Stimulated activated CD4-positive, alpha-beta T cell treated with anti-CD3 and anti-CD28 coated beads, Interleukin-4, amount 100 ng/mL, for 24 hours (primary cell): ENCODE results near the gene SOCS7.

Source experiments
- DNase-seq: peaks from one replicate; pipeline ENCODE4 v3.0.0-alpha.2; 2020

The SOCS7 gene, protein sequence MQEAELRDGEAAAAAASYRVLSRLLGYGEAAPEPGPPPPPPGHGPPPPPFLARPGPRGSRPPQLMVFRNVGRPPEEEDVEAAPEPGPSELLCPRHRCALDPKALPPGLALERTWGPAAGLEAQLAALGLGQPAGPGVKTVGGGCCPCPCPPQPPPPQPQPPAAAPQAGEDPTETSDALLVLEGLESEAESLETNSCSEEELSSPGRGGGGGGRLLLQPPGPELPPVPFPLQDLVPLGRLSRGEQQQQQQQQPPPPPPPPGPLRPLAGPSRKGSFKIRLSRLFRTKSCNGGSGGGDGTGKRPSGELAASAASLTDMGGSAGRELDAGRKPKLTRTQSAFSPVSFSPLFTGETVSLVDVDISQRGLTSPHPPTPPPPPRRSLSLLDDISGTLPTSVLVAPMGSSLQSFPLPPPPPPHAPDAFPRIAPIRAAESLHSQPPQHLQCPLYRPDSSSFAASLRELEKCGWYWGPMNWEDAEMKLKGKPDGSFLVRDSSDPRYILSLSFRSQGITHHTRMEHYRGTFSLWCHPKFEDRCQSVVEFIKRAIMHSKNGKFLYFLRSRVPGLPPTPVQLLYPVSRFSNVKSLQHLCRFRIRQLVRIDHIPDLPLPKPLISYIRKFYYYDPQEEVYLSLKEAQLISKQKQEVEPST

DNA sequence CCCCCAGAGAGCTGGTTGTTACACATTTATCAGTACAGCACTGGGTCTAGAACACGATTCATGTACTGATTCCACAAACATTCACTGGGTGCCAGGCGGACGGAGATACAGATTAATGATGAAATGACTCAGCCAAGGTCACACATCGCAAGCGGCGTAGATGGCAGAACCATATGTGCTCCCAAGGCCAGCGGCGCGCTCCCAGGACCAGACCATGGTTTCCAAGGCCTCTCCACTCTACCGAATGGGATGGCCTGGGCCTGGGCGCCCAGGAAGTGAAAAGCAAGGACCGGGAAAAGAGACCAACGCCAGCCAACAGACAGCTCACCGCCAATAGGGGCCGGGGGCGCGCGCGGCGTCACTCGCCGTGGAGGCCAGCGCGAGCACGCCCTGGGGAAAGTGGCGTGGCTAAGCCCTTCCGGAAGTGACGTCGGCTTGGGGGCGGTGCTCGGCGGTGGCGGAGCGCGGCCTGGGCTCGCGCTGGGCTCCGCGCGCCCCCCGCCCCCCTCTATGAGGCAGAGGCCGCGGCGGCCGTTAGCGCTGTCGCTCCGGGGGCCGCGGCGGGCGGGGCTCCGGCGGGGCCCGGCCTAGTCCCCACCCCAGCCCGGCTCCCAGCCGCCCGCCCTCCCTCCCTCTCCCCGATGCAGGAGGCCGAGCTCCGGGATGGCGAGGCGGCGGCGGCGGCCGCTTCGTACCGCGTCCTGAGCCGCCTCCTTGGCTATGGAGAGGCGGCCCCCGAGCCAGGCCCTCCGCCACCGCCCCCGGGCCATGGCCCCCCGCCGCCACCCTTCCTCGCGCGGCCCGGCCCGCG, at the start of gene SOCS7:
SOCS7 (plus strand) TSS at position 433 of the 811 bp plus-strand sequence; CDS start at position 642, 209 bp downstream.
- peak; percentile 93 for DNase-seq

DNA sequence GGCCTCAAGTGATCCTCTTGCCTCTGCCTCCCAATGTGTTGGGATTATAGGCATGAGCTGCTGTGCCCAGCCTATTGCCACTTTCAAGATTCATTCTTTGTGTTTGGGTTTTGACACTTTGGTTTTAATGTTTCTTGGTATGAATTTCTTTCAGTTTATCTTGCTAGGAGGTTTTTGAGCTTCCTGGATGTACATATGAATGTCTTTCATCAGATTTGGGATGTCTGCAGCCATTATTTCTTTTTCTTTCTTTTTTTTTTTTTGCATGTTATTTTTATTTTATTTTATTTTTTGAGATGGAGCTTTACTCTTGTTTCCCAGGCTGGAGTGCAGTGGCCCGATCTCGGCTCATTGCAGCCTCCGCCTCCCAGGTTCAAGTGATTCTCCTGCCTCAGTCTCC, 36.1 kb upstream of the SOCS7 start:
- DNase-seq = no peak

GRCh38 chr17:38317081-38317480, 34.6 kb upstream of the SOCS7 start:
- DNase-seq = no peak

DNA sequence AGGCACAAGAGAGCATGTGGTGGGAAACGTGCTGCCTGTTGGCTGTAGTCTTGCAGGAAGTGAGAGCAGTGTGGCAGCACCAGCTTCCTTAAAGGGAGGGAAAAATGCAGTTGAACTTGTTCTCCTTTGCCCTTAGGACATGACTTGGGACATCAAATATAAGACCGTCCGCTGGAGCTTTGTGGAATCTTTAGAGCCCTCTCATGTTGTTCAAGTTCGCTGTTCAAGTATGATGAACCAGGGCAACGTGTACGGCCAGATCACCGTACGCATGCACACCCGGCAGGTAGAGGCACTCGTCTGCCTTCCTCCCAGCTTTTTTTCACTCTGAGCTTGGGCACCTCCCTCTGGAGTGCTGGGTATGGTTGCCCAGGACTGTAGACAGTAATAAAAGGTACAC, 31.2 kb upstream of the SOCS7 start:
- DNase-seq = no peak

DNA sequence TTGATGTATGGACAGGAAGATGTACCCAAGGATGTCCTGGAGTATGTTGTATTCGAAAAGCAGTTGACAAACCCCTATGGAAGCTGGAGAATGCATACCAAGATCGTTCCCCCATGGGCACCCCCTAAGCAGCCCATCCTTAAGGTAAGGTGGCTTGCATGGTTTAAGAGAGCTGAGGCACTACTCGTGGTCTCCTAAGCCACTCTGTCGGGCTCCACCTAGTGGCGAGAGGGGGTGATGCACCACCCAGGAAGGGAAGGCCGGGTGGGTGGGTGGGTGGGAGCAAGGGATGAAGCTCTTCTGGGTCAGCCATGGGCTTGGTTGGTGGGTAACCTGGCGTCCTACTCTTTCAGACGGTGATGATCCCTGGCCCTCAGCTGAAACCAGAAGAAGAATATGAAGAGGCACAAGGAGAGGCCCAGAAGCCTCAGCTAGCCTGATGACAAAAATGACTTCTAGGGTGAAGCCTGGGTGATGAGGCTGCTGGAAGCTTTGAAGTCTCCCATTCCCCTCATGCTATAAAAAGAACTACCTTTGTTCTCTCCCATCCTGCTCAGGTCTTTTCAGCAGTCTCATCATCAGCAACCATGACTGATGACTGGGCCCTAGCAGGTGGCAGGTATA, 29.4 kb upstream of the SOCS7 start:
- DNase-seq = peak; percentile 75

DNA sequence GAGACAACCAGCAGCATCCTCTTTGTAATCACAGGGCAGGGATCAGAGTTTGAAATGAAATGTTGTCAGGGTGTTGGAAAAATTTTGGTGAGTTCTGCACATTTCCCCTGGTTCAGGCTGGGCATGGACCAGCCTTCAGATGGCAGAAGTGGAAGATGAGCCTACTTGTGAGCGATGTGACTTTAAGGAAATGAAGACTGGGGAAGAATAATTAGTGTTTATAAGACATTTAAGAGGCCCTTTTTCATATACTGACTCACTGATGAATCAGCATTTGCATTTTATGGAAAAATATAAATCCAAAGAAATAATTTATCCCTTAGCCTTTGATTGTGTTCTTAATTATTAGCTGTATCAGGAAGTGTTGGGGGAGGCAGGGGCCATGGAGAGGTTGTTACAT, 28.7 kb upstream of the SOCS7 start:
- DNase-seq = no peak

- DNase-seq = no peak
These were observed 27.4 kb upstream of the SOCS7 start for GRCh38 chr17:38324141-38324697.

DNA sequence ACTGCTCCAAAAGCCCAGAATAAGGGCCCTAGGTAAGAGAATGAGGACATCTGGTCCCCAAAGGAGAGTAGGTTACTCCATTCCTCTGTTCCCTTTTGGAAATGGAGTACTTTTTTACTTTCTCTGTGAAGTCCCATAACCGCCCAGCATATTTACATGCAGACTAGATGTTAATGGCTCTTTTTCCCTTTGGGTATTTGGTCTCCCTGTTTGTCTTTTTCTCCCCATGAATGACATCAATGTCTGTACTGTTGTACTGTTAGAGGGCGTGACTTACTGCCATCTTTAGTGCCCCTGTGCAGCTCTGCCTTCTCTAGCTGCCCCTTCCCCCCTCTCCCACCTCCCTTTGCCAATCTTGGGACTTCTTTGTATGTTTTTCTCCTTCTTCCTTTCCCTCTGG, 26.9 kb upstream of the SOCS7 start:
- no peak for DNase-seq

DNA sequence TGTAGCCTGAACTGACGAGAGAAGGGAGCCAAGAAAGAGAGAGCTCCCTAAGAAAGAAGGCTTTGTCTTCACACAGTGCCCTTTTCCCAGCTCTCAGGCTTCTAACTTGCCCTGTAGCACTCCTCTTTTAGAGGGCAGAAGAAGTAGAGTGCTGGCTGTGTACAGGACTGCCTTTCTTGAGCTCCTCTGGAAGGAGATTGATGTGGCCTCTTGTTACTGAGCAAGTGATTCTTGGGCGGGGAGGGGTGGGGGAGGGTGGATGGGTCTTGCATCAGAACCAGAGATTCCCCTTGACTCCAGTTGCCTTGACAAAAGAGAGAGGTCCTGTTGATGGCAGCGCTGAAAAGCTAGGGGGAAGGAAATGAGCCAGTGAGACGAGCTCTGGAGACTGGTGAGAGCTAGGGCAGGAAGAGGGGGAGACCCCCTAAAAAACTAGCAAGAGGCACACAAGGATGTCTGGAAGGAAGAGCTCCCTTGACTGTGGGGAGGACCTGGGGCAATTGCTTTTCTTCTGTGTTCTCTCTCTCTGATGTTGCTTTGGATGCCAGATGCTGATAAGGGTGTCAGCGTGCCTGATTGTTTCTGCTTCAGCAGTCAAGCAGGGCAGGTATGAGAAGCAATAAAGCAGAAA, 26.3 kb upstream of the SOCS7 start:
- no peak for DNase-seq

DNA sequence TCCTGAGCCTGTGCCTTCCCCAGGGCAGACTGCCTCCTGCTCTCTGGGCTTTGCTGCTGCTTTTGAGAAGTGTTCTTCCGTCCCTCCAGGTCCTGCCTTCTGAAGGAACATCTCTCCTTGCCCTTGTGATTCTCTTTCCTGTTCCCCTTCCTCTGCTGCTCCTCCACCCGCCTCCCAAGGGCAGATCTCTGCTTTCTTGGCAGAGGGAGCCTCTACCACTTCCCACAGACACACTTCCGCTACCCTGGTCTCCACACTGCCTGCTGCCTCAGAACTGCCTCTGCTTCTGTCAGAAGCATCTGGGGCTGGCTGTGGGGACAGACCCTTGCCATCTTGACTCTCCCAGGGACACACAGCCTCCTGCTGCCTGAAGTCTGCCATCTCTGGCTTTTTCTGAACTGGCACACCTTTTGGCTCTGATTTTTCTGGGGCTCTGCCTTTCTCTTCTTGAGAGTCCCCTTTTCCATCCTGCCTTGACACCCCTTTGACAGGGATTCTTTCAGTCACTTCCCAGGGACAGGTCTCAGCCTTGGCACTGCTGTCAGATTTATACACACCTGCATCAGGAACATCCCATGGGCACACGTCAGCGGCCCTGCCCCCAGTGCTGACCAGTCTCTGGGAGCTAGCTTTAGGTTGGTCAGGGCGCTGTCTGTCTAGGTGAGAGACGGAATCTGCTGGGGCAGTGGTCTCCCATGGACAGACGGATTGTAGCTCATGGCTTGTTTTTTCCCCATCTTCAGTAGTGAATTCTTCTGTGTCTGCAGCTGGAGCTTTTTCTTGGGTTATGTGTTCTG, 24.4 kb upstream of the SOCS7 start:
- DNase-seq = no peak

GRCh38 chr17:38327936-38328335, 23.7 kb upstream of the SOCS7 start:
- no peak for DNase-seq

DNA sequence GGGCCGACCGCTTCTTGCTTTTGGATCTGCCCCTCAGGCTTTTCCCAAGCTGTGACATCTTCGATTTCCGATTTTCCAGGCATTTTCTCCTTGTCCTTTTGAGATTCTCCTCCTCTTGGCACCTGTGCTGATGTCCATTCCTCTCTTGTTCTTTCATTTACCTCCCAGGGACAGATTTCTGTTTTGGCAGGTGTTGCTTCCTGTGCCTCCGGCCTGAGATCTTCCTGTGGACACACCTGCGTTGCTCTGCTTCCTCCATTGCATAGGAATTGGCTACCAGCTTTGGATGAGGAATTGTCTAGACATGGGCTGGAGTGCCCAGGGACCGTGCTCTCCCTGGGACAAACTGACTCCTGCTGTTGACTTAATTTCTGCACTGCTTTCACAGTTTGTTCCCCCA, 23.0 kb upstream of the SOCS7 start:
- no peak for DNase-seq

DNA sequence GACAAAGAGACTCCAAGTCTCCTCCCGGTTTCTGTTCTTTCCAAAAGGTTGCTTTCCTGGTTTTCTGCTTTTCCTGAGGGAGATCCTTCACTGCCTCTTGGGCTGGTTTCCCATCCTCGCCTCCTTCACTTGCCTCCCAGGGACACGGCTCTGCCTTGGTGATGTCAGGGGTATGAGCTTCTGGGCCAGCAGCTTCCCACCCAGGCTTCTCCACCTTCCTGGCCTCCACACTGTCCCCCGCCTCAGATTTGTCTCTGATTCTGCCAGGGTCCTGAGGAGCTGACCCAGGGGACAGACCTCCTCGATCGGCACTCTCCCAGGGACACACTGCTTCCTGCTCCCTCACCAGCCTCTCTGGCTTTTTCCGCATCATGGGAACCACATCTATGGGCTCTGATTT, 22.4 kb upstream of the SOCS7 start:
- DNase-seq = no peak

DNA sequence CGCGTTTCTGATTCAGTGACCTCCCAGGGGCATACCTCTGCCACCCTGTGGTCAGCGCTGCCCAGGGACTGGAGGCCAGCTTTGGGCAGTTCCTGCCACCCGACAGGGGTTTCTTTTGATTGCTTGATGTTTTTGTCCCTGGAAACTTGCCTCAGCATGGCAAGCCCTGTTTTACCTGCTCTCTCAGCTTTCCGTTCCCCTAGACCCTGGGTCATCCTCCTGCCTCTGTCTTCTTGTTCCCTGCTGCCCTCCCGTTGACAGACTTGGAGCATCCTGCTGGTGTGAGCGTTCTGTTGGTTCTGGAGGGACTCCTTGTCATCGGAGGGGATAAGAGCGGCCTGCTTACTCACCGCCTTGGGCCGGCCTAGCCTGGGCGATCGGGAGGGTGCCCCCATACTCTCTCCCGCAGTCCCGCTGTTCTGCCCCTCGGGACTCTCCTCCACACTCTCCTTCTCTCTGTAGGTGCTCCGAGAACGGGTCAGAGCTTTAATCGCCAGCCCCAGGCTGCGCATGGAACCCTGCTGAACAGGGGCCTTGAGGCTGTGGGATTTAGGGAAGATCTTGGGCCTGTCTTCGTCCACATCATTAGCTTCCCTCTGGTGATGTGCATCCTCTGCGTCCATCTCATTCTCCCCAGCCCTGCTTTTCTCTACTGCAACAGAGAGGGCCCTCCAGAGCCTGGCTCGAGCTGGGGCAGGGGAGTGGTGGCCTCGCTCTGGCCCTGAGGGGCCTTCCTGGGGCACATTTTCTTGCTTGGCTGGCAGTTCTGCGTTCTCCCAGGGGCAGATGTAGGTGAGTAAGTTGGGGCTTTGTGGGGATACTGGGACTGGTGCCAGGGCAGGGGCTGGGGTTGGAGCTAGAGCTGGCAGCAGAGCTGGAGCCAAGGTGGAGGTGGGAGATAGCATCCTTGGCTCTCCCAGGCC, 21.6 kb upstream of the SOCS7 start:
- DNase-seq = no peak

DNA sequence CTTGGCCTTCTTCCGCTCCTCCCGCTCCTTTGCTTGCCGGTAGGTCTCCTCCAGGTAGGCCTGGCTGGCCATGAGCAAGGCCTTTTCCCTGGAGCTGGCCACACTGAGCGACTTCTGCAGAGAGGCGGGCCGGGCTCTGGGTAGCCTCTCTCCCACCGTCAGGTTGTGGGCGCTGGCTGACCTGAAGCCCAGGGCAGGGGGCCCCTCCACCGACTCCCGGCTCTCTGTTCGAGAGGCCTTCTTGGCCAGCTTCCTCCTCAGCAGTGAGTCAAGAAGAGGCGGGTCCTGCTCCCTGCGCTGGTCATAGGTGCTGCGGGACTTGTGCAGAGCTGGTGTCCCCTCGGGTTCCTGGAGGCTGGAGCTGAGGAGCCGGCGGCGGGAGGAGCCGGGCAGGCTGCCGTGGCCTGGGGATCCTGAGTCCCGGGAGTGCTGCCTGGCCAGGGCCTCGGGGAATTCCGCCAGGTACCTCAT, 20.7 kb upstream of the SOCS7 start:
- DNase-seq = no peak

GRCh38 chr17:38332735-38333134, 18.9 kb upstream of the SOCS7 start:
- no peak for DNase-seq

DNA sequence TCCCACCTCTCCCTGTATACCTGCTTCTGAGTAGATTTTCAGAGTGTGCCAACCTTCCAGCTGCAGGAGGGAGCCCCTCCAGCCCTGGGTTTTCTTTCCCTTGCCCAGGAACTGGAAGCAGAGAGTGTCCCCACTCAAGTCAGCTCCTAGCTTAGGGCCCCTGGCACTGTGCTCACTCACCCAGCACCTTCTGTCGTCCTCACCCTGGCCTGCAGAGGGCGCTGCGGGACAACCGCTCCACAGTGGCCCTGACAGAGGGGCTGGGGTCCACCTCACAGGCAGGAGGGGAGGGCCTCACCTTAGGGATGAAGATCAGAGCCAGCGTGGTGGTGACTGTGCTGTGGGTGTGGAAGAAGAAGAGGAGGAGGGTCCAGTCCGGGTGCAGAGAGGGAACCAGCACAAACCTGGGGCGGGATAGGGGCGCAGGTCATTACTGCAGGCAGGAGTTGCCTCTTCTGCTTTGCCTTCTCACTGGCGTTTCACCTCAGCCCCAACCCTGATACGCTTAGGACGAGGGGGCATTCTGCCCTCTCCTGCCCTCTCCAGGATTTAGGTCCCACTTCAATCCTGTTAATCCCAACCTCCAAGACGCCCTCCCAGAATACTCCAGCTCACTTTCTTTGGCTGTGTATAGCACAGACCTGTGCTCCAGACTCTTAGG, 17.9 kb upstream of the SOCS7 start:
- peak; percentile 30 for DNase-seq

DNA sequence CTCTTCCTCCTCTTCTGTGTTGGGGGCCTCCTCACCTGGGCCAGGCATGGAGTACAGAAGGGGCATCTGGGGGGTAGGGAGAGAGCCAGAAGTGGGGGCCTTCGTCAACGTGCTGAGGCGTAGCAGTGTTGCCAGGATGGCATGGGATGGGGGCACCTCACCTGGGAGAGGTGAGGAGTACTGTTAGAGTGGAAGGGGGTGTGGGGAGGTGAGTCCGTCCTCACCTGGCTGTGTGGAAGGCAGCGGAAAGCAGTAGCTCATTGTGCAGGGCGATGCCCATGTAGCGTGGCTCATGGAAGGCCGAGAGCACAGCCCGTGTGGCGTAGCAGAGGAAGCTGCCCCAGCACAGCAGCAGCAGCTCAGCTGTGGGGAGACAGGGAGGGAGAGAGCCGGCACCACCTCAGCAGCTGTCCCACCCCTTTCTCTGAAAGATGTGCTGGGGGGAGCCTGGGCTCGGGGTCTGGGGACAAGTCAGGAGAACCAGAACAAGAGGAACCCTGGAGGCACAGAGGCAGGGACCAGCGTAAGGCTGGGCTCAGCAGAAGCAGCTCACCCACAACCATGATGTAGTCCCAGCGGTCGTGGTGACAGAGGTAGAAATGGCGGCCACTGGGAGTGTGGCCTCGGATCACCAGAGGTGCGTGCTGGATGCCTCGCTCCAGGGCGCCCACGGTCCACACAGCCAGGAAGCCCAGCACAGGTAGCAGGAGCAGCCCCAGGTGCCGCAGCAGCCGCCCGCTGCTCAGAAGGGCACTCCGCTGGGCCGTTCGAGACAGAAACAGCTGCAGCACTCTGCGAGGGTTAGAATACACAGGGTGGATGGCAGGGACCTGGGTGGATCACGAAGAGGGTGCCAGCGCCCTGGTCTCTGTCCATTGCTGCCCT, 16.9 kb upstream of the SOCS7 start:
- DNase-seq = no peak

GRCh38 chr17:38336838-38337237, 14.8 kb upstream of the SOCS7 start:
- DNase-seq = no peak
